HG02571 (cell line): ENCODE measurements around the gene PATJ.

ENCODE experiments used
- ATAC-seq: cut with Tn5 transposase; IDR thresholded peaks from one replicate; pipeline ENCODE4 v1.9.1; 2021; ENCODE audit warnings: mild to moderate bottlenecking, moderate library complexity; ENCODE audit not compliant: unreplicated experiment

PATJ gene

GRCh38 chr1:62089570-62089969, 347.3 kb downstream of the PATJ start:
- no peak for ATAC-seq

GRCh38 chr1:62090016-62090415, 347.7 kb downstream of the PATJ start:
- ATAC-seq, result no peak

DNA sequence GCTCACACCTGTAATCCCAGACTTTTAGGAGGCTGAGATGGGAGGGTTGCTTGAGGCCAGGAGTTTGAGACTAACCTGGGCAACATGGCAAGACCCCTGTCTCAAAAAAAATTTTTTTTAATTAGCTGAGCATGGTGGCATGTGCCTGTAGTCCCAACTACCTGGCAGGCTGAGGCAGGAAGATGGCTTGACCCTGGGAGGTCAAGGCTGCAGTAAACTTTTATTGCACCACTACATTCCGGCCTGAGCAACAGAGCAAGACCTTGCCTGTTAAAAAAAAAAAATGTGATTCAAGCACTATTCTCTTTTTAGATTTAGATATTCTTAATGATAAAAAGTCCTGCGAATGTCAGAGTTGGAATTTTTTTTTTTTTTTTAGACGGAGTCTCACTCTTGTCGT, 349.8 kb downstream of the PATJ start:
- no peak for ATAC-seq

DNA sequence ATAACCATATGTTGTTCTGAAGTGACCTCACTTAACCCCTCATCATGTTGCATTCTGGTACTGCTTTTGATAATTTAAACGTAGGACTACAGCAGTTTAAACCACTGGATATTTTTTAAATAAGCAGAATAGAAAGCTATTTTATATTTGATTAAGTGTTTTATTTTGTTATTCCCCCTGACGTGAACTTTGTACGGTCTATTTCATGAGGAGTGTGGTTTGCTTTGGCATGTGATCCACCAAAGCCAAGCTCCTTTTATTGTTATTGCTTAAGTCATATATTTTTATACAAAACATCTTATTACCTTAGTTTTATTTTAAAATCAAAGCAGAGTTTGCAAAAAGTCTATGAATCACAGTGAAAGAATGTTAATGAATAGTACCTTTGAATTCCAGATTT, 351.0 kb downstream of the PATJ start:
- ATAC-seq, result no peak

DNA sequence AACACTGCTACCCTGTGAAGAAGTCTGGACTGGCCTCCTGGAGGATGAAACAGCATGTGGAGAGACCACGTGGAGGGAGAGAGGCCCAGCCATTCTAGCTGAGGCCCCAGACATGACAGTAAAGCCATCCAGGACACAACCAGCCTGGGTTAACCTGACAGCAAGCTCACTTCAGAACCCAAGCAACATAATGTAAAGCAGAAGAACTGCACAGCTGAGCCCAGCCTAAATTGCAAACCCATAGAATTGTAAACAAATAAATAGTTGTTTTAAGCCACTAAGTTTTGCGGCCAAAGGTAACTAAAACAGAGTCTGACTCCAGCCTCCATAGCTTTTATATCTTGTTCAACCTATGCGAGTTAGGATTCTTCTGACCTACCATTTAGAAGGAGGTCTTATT, 355.2 kb downstream of the PATJ start:
- ATAC-seq, result no peak

DNA sequence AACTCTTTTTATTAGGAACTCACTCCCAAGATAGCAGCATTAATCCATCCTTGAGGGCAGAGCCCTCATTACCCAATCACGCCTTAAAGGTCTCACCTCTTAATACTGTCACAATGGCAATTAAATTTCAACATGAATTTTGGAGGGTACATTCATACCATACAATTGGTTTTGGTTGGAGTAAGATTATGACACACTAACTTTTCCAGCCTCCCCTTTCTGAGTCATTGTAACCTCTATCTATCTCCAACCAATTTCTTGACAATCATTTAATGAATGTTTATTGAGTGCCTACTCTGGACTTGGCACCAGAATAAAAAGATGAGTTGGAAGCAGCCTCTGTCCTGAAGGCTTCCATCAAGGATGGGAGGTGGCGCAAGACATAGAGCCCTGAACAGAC, 358.2 kb downstream of the PATJ start:
- no peak for ATAC-seq

DNA sequence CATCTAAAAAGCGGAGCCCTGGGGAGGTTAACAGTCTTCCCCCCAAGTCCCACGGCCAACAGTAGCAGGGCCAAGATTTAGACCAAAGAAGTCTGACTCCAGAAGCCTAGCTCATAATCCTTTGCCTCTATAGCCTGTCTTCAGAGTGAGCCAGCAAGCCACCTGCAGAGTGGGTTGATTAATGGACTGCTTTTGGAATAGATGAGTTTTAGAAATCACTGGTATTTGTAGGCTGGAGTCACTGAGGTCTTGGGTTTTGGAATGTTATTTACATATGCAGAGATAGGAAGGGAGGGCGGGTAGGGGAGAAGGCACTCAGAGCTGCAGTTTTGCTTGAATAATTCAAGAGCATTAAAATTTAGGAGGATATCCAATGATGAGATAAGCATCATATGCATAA, 361.6 kb downstream of the PATJ start:
- no peak for ATAC-seq

DNA sequence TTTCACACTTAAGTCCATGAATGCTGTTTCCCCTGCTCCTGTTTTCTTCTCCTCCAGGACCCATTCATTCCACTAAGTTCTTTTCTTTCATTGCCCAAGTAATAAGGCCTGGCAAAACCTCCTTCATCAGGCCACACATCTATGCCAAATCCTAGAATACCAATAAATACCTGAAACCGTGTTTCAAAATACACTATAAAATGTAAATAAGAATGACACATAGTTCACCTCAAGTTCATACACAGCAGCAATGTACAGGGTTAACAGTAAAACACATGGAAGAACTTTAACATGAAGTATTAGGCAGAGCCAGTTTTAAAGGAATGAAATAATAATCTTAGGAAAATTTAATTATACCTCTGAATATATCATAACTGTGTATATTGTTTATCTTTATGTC, 365.6 kb downstream of the PATJ start:
- no peak for ATAC-seq

DNA sequence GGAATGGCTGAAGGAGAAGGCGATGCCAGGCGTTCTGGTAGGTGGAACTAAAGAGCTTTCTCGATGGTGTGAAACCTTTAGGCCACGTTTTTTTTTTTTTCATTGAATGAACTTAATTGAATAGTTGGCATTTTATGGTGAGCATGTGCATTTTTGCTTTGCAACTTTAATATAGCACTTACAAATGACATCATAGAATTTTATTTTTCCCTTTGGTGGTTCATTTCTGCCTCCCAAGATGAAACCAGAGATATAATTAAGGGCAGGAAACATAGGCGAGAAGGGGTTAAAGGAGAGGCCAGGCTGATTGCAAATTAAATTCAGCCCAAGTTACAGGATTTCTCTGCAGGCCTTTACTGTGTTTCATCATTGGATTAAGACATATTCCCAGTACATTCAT, 366.8 kb downstream of the PATJ start:
- ATAC-seq, result no peak

DNA sequence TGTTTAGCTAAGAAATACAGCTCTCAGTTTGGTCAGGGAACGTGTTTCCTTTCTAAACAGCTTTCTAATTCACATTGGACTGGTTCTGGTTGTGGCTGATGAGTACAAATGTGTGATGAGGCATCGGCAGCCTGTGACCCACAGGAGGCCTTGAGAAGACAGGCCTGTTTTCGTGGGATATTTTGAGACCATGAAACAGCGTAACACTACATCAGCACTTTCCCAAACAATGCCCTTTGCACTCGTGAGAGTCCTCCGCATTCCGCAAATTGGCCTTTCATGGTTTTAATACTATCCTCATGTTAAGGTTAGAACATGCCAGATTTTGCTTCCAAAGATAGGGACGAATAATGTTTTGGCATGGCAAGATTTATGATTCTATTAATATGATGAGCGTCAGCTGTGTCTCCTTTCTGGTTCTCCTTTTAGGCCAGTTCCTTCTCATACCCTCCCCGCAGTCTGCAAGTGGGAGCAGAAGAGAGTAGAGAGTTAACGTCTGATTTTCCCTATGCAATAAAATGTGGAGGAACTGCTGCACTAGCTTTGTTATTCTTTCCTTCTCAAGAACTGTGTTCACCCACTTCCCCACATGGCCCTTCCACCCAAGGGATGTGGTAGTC, 368.0 kb downstream of the PATJ start:
- ATAC-seq, result no peak

GRCh38 chr1:62111084-62111483, 368.8 kb downstream of the PATJ start:
- no peak for ATAC-seq

GRCh38 chr1:62113507-62113906, 371.2 kb downstream of the PATJ start:
- ATAC-seq, result no peak

- no peak for ATAC-seq
These were observed 374.9 kb downstream of the PATJ start for GRCh38 chr1:62117018-62117750.

DNA sequence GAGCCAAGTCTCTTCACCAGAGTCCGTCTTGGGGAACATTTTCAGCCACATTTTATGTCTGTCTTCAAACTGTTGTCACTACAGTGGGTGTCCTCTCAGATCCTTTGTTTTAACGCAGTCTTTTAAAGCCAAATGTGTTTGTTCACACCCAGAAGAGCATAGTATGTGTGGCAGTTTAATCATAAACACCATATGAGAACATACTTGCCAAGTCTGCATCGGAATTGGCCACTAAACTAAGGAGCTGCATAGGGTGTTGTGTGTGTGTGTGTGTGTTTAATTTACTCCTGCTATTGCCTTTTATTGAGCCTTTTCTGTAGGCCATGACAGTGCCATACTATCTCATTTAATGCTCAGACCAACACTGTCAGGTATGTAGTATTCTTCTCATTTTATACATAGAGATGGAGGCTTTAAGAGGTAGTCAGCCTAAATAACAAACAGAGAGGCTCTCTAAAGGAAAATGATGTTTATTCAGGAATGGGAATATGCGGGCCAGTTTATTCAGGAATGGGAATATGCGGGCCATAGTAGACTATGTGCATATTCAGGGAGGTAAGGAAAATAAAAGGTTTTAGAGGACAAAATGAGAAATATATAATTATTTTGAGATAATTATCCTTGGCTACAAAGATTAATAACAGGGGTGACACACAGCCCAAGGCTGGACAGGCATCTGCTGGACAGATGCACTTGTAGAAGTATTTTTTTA, 384.5 kb downstream of the PATJ start:
- ATAC-seq, result no peak

DNA sequence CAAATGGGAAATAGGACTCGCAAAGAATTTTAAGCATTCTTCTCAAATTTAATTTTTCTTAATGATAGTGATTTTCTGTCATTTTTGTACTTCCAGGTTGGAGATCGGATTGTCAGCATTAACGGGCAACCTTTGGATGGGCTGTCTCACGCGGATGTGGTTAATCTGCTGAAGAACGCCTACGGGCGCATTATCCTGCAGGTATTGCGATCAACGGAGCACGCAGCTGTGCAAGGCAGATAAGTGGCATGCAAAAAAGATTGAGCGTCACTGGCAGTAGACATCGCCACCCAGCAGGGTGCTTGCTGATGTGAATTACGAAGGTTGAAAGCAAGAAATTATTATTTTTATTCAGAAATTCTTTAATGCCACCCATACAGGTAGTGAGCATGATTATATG, 386.5 kb downstream of the PATJ start:
- ATAC-seq, result no peak

- ATAC-seq, result peak; percentile 82
These were observed 388.9 kb downstream of the PATJ start for GRCh38 chr1:62131093-62131725.

- no peak for ATAC-seq
These were observed 395.7 kb downstream of the PATJ start for GRCh38 chr1:62138029-62138428.

DNA sequence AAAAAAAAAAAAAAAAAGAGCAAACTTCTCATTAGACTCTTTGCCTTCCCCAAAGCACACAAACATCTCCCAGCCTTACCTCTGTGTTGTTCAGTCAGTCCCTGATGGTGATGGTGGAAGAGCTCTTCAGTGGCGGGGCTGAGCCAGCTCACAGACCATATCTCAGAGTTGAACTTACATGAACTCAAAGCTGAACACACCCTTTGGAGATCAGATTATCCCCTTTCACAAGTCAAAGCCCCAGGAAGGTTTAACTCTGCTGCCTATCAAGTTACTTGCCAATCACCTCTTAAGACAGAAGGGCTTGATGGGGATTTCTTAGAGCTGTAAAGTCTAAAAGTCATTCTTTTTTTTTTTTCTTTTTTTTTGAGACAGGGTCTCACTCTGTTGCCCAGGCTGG, 397.1 kb downstream of the PATJ start:
- no peak for ATAC-seq

- ATAC-seq, result no peak
These were observed 398.4 kb downstream of the PATJ start for GRCh38 chr1:62140666-62141065.

DNA sequence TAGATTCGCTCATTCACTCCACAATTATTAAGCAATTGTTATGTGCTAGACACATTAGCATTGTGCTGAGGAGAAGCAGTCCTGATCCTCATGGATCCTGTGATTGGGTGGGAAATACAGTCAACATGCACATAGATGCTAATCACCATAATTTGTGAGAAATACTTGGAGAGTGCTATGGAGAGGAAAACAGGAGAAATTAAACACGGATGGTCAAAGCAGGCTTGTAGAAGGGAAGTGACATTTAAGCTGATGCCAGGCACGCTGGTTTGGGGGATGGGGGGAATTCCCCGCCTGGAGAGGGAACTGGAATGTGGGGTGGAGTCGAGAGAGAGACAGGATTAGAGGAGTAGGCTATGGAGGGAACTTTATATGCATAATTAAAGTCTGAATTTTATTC, 400.2 kb downstream of the PATJ start:
- ATAC-seq, result no peak

DNA sequence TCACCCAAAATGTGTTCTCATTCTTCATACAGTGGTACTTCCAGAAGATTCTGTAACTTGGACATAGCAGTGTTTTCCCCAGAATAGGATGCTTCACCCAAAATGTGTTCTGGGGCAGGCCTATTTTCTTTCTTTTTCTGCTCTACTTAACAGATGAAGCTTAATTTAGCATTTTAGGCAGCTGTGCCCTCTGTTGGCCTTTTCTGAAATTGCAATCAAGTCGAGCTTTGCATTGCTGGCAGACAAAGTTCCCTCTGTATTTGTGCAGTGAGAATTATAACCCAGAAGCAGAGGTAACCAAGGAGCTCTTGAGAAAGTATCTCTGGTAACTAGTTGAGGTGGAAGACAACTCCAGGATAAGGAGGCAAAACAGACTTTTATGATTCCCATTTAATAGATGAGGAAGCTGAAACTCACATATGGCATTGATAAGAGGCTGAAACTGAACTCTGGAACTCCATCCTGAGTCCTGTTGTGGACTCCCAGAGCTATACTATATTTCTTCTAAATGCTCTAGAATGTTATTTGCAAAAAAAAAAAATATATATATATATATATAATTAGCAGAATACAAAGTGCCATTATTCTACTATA, 402.1 kb downstream of the PATJ start:
- no peak for ATAC-seq
